B cell (primary cell): ENCODE measurements around the gene RNF126.

ENCODE experiments used
- CTCF ChIP-seq: fragments of 200-600 bp; IDR thresholded peaks from one replicate; pipeline ENCODE4 v1.8.0; 2022; ENCODE audit warnings: antibody characterized with exemption, mild to moderate bottlenecking
- EZH2 ChIP-seq: IDR thresholded peaks from 2 replicates; pipeline ENCODE4 v1.6.1; 2012; ENCODE audit warnings: borderline replicate concordance, low read depth, mild to moderate bottlenecking, moderate library complexity, low read length; ENCODE audit not compliant: insufficient read depth, poor library complexity, severe bottlenecking

GRCh38 chr19:662962-663681, at the start of gene RNF126:
- no peak for TF ChIP-seq CTCF
- TF ChIP-seq EZH2, result no peak
